Ectodermal cell (in vitro differentiated cells): Measurements from ENCODE around the gene VAX1.

Source experiments
- H3K27ac ChIP-seq: 2 replicates; pipeline ENCODE4 v1.7.0; 2013; ENCODE audit warnings: mild to moderate bottlenecking, low read depth, low read length; ENCODE audit not compliant: insufficient read depth, poor library complexity, severe bottlenecking
- H3K27me3 ChIP-seq: 2 replicates; pipeline ENCODE4 v1.7.0; 2013; ENCODE audit warnings: mild to moderate bottlenecking, low read length; ENCODE audit not compliant: insufficient read depth, control insufficient read depth, poor library complexity, severe bottlenecking
- H3K36me3 ChIP-seq: one replicate; pipeline ENCODE4 v1.7.0; 2013; ENCODE audit warnings: low read length; ENCODE audit not compliant: control insufficient read depth, insufficient read depth
- H3K4me1 ChIP-seq: one replicate; pipeline ENCODE4 v1.7.0; 2013; ENCODE audit warnings: low read length; ENCODE audit not compliant: control insufficient read depth, insufficient read depth
- H3K4me3 ChIP-seq: 2 replicates; pipeline ENCODE4 v1.7.0; 2013; ENCODE audit warnings: low read depth, low read length, control low read depth; ENCODE audit not compliant: insufficient read depth
- H3K9me3 ChIP-seq: 2 replicates; pipeline ENCODE4 v1.7.0; 2013; ENCODE audit warnings: mild to moderate bottlenecking, low read length, moderate library complexity; ENCODE audit not compliant: control insufficient read depth
- WGBS, 2 experiments: methylation state at CpG; one replicate each; pipeline ENCODE4 v1.1.7; 2013; ENCODE audit warnings: missing lambda C conversion rate in 2 of 2; 5-methylcytosine and 5-hydroxymethylcytosine counted together

The VAX1 gene

GRCh38 chr10:117170244-117170643 lies 32.2 kb upstream of the VAX1 start:
- Histone ChIP-seq H3K4me1 (no peaks in the 10 kb centered on the region), H3K4me3 (no peak overlapping the region), H3K27me3 (peaks cover 100% of the 10 kb centered on the region), H3K27ac (no peak overlapping the region), H3K9me3 (no peaks in the 10 kb centered on the region), H3K36me3 (no peaks in the 10 kb centered on the region)
- WGBS, 2 experiments: 15% methylated on average over 6 of the region's 6 CpGs

DNA sequence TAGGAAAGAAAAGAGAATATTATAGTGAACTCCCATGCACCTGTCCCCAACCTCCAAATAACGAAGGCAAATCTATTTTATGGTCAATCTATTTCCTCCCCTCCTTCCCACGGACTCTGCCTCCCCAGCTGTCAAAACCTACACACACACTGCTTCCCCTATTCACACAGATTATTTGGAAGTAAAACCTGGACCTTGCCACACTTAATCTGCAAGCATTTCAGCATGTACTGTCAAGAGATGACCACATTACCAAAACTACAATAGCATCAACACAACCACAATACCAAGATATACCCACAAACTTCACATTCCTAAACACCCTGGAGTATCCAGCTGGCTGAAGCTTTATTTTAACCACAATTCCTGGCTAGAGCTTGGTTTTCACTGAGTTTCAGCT lies 31.4 kb upstream of the VAX1 start:
- Histone ChIP-seq H3K4me1 (no peaks in the 10 kb centered on the region), H3K4me3 (no peak overlapping the region), H3K27ac (no peak overlapping the region), H3K9me3 (no peaks in the 10 kb centered on the region), H3K27me3 (peaks cover 100% of the 10 kb centered on the region), H3K36me3 (no peaks in the 10 kb centered on the region)
- 52 to 57% methylated on average over 2 of the region's 2 CpGs for WGBS, 2 experiments

DNA sequence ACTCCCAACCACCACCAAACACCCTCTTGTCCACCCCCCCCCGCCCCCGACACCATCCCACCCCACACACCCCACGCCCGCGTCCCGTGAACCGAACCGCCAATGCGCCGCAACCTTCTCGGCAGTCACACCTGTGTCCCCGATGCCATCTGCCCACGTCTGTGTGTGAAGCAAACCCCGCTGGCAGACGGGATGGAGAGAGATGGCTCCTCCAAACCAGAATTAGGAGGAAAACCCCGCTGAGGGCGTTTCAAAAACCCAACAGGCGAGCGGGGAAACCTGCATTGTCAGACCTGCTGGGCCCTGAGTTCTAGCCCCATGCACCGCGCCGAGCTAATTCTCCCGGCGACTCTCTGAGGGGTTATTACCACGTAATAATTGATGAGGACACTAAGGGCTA lies 30.7 kb upstream of the VAX1 start:
- no peaks in the 10 kb centered on the region for H3K36me3 ChIP-seq
- no peak overlapping the region for H3K4me3 ChIP-seq
- WGBS, 2 experiments: 3 to 5% methylated on average over 23 of the region's 25 CpGs
- no peaks in the 10 kb centered on the region for H3K4me1 ChIP-seq
- no peaks in the 10 kb centered on the region for H3K9me3 ChIP-seq
- peaks cover 100% of the 10 kb centered on the region for H3K27me3 ChIP-seq
- no peak overlapping the region for H3K27ac ChIP-seq

DNA sequence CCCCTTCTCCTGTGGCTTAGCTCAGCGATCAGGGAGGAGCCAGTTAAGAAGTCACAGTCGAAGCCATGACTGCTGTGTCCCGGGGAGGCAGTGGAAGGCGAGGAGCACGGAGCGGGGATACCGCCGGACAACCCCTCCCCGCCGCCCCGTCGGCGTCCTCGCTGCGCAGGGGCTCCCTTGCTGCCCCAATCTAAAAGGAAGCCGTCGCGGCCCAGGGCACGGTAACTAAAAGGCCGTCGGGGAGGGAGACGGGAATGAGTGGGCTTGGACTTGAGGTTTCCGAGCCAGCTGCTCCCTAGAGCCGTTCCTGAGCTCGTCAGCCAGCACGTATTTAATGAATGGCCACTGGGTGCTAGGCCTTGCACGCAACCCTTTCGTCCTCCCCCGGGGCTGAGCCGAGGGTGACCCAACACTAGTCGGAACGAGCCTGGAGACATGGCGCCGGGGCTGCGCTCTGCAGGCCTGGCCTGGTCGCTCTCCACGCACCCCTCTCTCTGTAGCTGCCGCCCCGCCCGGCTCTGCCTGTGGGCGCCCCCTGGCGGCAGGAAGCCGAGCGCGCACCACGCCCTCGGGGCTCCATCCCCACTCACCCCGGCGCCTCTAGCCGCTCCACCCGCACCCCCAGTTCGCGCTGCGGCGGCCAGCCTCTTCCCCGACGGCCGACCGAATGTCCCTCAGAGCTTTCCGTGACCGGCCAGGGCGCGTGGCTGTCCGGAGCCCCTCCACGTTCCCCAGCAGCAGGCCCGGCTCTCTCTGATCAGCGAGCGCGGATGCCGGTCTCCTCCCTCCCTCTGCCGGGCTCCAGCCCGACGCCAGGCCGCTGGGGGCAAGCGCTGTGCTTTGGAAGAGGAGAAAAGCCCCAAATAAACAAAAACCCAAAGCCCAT lies 30.0 kb upstream of the VAX1 start:
- Histone ChIP-seq H3K4me3 (peak overlapping the region; percentile 10), H3K9me3 (no peaks in the 10 kb centered on the region), H3K27me3 (peaks cover 100% of the 10 kb centered on the region), H3K4me1 (no peaks in the 10 kb centered on the region), H3K27ac (no peak overlapping the region), H3K36me3 (no peaks in the 10 kb centered on the region)
- 2% methylated on average over 75 of the region's 75 CpGs for WGBS, 2 experiments

DNA sequence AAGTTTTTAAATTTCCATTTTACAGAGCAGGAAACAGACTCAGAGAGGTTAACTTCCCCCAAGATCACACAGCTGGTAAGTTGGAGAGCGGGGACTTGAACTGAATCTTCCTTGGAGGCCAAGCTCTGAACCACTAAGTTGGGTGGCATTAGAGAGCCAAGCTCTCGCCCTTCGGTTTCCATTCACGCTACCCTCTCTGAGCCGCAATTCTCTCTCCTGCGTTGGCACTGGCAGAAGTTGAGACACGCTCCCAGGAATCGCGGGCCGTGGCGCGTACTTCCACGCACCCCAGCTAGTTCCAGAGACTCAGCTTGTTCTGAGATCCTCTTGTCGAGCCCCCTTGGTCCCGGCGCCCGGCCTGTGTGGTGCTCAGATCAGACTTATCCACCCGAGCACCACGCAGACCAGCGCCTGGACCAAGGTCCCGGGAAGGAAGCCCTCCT lies 29.3 kb upstream of the VAX1 start:
- H3K4me3 ChIP-seq: no peak overlapping the region
- peaks cover 3% of the 10 kb centered on the region for H3K4me1 ChIP-seq
- WGBS, 2 experiments: 18 to 19% methylated on average over 21 of the region's 21 CpGs
- H3K36me3 ChIP-seq: no peaks in the 10 kb centered on the region
- no peak overlapping the region for H3K27ac ChIP-seq
- H3K9me3 ChIP-seq: no peaks in the 10 kb centered on the region
- peaks cover 100% of the 10 kb centered on the region for H3K27me3 ChIP-seq

DNA sequence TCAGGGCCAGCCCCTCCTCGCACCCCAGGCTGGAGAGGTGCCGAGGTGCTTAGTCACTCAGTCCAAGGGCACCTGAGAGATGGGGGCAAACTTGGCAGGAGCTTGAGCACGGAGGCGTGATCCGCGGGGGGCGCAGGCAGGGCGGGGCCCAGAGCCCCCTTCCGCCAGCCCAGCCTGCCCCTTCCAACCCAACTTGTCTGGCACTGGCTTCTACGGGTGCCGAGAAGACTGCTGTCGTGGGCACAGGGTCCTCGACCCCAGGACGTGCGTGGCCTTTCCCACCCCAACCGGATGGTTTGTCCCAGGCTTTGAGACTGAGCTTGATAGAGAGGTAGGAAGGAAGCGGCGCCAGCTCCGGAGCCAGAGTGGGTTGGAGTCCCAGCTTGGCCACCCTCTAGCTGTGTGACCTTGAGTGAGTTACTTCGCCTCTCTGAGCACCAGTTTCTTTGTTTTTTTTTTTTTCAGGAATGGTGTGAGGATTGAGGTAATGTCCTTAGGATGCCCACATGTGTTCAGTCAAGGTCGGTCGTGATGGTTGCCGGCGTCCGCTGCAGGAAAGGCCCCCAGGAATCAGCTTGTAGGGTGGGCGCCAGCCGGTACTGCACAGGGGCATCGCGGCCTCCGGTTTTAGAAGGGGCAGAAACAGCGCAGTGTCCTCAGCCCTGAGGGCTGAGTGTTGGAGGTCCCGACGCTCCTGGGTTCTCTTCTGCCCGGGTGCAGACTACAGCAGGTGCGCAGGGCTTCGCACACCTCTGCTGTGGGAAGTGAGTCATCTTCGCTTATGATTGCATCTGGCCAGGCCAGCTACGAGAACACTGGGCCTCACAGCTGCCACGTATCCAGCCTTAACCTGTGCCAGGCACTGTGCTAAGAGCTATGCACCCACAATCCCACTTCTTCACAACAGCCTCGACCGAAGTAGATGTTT lies 28.6 kb upstream of the VAX1 start:
- Histone ChIP-seq H3K4me3 (no peak overlapping the region), H3K9me3 (no peaks in the 10 kb centered on the region), H3K27me3 (peaks cover 100% of the 10 kb centered on the region), H3K27ac (no peak overlapping the region), H3K36me3 (no peaks in the 10 kb centered on the region), H3K4me1 (peaks cover 6% of the 10 kb centered on the region)
- 15 to 16% methylated on average over 41 of the region's 41 CpGs for WGBS, 2 experiments

DNA sequence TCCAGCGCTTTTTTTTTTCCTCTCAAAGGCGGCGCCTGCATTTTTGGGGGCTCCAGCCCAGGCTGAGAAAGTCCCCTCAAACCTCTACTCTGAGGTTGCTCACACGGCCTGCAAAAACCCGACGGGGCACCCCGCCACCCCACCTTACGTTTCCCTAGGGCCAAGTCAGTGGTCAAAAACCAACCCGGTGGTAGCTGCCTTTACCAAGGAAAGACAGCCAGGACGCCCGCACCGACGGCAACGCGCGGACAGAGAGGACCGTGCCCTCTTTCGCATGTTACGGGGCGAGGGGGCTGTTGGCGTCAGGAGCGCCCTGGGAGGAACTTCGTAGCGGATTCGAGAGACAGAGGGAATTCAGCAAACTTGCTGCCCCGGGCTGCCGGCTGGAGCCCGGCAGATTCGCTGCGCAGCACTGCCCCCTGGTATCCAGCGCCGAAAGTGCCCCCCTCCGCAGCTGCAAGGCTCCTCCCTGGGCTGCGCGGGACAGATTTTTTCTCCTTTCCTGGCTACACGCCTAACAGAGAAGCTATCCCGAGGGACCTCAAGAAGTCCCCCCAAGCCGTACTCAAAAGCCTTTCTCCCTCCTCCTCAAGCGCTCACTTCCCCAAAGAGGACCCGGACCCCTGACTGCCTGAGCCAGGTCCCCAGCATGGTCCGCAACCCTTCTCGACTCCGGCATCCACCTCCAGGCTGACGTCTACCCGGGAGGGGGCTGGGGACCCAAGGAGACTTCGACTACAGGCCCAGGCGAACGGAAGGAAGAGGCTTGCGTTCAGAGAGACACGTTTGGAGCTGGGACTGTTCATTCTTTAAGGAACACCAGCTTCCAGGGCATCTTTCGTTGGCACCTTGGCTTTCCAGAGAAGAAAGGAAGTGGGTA lies 27.7 kb upstream of the VAX1 start:
- WGBS, 2 experiments: 2% methylated on average over 51 of the region's 51 CpGs
- Histone ChIP-seq H3K9me3 (no peaks in the 10 kb centered on the region), H3K4me1 (peaks cover 6% of the 10 kb centered on the region), H3K27me3 (peaks cover 100% of the 10 kb centered on the region), H3K36me3 (no peaks in the 10 kb centered on the region), H3K4me3 (no peak overlapping the region), H3K27ac (no peak overlapping the region)

DNA sequence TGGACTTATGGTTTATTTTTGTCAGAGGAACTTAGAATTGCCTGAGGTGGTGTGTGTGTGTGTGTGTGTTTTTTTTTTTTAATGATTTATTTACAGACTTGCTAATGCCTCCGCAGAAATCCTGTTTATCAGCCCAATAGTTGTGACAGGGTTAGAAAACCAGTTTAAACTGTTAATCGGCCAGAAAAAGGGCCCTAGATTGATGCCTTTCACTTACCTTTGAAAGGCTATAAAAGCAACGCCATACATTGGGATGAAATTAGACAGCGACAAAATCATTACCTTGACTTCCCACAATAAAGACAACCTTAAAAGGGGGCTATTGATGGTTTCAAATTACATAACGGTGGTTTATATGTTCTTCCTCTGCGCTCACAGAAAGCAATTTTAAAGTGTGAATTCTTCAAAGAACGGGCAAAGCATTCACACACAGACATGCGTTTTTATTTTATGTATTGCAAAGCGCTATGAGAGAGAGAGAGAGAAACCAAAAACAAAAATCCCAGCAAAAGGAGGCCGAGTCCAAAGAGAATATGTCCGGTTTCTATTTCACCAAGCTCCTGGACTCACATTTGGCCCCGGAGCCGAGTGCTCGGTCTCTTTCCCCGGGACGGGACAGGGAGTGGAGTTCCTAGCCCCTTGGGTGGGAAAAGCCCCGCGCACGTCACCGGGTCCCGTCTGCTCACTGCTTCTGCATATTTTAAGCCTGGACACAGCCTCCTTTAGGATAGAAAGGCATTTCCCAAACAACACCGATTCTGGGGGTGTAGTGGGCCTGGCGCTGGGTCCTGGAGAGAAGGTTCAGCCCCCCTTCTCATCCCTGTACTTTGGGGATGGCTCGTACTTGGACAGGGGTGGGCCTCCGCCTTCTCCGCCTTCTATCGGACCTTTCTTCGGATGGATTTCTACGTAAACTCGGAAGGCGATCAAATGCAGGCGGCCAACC lies 26.8 kb upstream of the VAX1 start:
- Histone ChIP-seq H3K4me1 (peaks cover 12% of the 10 kb centered on the region), H3K27me3 (peaks cover 100% of the 10 kb centered on the region), H3K4me3 (no peak overlapping the region), H3K9me3 (no peaks in the 10 kb centered on the region), H3K36me3 (no peaks in the 10 kb centered on the region), H3K27ac (no peak overlapping the region)
- WGBS, 2 experiments: 6% methylated on average over 29 to 32 of the region's 32 CpGs

DNA sequence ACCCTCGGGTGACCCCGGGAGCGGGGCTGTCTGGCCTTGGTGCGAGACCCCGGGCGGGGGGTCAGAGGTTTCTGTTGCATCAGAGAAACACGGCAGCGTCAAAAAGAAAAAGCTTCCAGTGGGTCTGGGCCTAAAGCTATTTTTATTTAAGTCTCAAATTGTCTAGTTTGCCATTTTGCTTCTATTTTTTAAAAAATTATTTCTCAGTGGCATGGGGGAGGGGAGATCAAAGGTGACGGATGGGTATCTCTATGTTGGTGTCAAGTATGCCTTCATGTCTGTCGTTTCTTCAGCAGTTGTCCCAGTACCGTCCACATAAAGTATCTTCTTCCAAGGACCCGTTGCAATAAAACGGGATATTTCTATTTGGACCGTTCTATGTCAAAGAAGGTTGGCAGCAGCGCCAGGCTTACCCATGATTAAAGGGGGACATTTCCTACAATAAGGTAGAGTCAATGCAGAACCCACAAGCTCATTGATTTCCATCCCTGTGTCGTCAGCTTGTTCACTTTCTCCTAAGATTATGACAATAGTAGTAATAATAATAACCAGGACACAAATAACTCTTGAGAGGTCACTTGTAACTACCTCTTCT lies 26.0 kb upstream of the VAX1 start:
- WGBS, 2 experiments: 3 to 4% methylated on average over 15 to 16 of the region's 16 CpGs
- Histone ChIP-seq H3K27me3 (peaks cover 100% of the 10 kb centered on the region), H3K36me3 (no peaks in the 10 kb centered on the region), H3K9me3 (no peaks in the 10 kb centered on the region), H3K4me3 (no peak overlapping the region), H3K4me1 (peaks cover 20% of the 10 kb centered on the region), H3K27ac (no peak overlapping the region)
